Common myeloid progenitor, CD34-positive (primary cell): Measurements from ENCODE around the gene RASL10B.
A peak's percentile ranks its signal among the peaks of the same experiment; 100 is the strongest.

ENCODE experiments used
- CTCF ChIA-PET: fragments of 350-600 bp; sonication (Branson Sonifier 250); formaldehyde crosslinking; loops from one replicate; lab custom pipeline; 2021; ENCODE audit warnings: antibody characterized with exemption; lab: Charles Lee
- POLR2A ChIA-PET: fragments of 350-600 bp; sonication (Branson Sonifier 250); formaldehyde crosslinking; loops from one replicate; lab custom pipeline; 2021; ENCODE audit warnings: antibody characterized with exemption; lab: Charles Lee
- DNase-seq, 3 donors: peaks; one replicate each; pipeline versions ENCODE4 v3.0.0 to v3.0.0-alpha.2; 2013
- H3K27ac ChIP-seq, 2 experiments: 1 replicate in 1 of 2; 2 replicates in 1 of 2; pipeline ENCODE4 v1.7.0; 2013; ENCODE audit warnings: inconsistent platforms in 2 of 2, low read length in 2 of 2, mild to moderate bottlenecking in 2 of 2, low read depth in 1 of 2, moderate library complexity in 1 of 2; ENCODE audit not compliant: severe bottlenecking in 2 of 2, insufficient read depth in 1 of 2, poor library complexity in 1 of 2
- H3K27me3 ChIP-seq, 5 experiments: replicated peaks in 2 of 5; 1 replicate in 3 of 5; 2 replicates in 2 of 5; pipeline versions ENCODE4 v1.6.1 to v1.7.0; 2013; ENCODE audit warnings: low read length in 4 of 5, mild to moderate bottlenecking in 2 of 5, moderate library complexity in 2 of 5, inconsistent platforms in 1 of 5; ENCODE audit not compliant: insufficient read depth in 5 of 5, control insufficient read depth in 4 of 5
- H3K36me3 ChIP-seq, 4 experiments: 1 replicate in 2 of 4; 2 replicates in 2 of 4; pipeline versions ENCODE4 v1.6.1 to v1.7.0; 2013; ENCODE audit warnings: low read length in 3 of 4, control low read depth in 1 of 4, mild to moderate bottlenecking in 1 of 4; ENCODE audit not compliant: control insufficient read depth in 4 of 4, insufficient read depth in 4 of 4
- H3K4me1 ChIP-seq, 4 experiments: 1 replicate in 3 of 4; 2 replicates in 1 of 4; pipeline versions ENCODE4 v1.6.1 to v1.7.1; 2013; ENCODE audit warnings: low read length in 3 of 4, mild to moderate bottlenecking in 3 of 4, control low read depth in 1 of 4, inconsistent platforms in 1 of 4, moderate library complexity in 1 of 4; ENCODE audit not compliant: control insufficient read depth in 4 of 4, insufficient read depth in 4 of 4; ENCODE audit errors: control extremely low read depth in 1 of 4
- H3K4me3 ChIP-seq, 7 experiments: 1 replicate in 4 of 7; 2 replicates in 3 of 7; pipeline versions ENCODE4 v1.5.1 to v1.7.0; 2013; ENCODE audit warnings: mild to moderate bottlenecking in 7 of 7, low read length in 6 of 7, moderate library complexity in 6 of 7, inconsistent platforms in 2 of 7, low read depth in 2 of 7, control low read depth in 1 of 7; ENCODE audit not compliant: insufficient read depth in 4 of 7, control insufficient read depth in 1 of 7; ENCODE audit errors: extremely low read depth in 1 of 7
- H3K9me3 ChIP-seq, 5 experiments: 1 replicate in 4 of 5; 2 replicates in 1 of 5; pipeline versions ENCODE4 v1.6.1 to v1.7.1; 2013; ENCODE audit warnings: low read length in 4 of 5, mild to moderate bottlenecking in 2 of 5, inconsistent platforms in 1 of 5, low read depth in 1 of 5, moderate library complexity in 1 of 5; ENCODE audit not compliant: control insufficient read depth in 4 of 5, insufficient read depth in 2 of 5; ENCODE audit errors: control extremely low read depth in 1 of 5
- WGBS: methylation state at CpG from one replicate; pipeline ENCODE4 v1.1.5; 2013; ENCODE audit not compliant: insufficient coverage; 5-methylcytosine and 5-hydroxymethylcytosine counted together

The RASL10B gene

DNA sequence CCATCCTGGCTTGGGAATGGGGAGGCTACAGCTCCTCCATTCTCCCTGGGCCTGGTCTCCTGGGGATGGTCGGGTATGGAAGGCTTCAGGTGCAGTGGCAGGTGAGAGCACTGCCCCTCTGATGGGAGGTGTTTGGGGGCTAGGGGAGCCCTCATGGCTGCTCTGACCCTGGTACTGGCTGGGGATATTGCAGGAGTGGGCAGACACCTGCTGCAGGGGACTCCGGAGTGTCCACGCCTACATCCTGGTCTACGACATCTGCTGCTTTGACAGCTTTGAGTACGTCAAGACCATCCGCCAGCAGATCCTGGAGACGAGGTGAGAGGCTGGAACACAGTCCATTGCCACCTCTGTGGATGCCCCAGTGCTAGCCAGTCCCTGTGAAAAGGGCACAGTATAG, 8.8 kb downstream of the RASL10B start:
- Histone ChIP-seq H3K4me1 (peaks cover 0 to 10% (median 9%) of the 10 kb centered on the region in 4 experiments), H3K36me3 (no peaks in the 10 kb centered on the region), H3K4me3 (no peak overlapping the region), H3K27ac (no peak overlapping the region), H3K27me3 (peaks cover 0 to 37% (median 9%) of the 10 kb centered on the region in 5 experiments), H3K9me3 (peaks cover 0 to 5% (median 3%) of the 10 kb centered on the region in 5 experiments)
- POLR2A ChIA-PET: interaction anchor here (0.7 kb wide), 1 partner anchor 17 kb away, joined by 3 read pairs; no protein-coding TSS in a partner anchor
- 97% methylated on average over 6 of the region's 7 CpGs for WGBS
- CTCF ChIA-PET: interaction anchor here (1.5 to 4.9 kb wide), 5 partner anchors 9 to 198 kb away, joined by 3 to 18 read pairs (median 7); no protein-coding TSS in a partner anchor
- DNase-seq: no peak

DNA sequence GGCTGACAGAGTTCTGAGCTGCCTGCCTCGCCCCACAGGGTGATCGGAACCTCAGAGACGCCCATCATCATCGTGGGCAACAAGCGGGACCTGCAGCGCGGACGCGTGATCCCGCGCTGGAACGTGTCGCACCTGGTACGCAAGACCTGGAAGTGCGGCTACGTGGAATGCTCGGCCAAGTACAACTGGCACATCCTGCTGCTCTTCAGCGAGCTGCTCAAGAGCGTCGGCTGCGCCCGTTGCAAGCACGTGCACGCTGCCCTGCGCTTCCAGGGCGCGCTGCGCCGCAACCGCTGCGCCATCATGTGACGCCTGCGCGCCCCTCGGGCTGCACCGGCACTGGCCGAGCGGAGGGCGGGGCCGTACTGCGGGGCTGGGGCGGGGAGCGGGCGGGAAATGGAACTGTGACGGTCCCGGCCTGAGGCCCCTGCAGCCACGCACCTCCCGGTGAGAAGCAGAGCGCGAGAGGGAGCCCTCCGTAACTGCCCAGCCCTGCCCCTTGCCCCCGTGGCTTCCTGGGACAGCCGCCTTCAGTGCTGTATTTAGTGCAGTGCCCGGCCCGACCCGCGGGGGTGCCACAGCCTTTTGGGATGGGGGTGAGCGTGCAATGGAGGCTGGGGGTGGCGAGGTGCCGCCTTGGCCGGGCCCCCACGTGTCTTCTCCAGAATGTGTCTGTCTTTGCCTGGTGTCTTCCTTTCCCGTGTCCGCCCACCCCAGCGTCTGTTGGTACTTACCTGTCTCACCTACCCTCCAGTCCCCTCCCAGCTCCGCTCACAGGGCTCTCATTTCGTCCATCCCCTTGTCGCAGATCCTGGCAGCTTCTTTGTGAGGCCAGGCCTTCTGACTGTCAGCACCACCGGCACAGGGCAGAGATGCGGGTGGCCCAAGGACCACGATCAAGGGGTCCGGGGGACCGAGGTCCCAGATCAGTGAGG, 9.8 kb downstream of the RASL10B start:
- Histone ChIP-seq H3K27ac (no peak overlapping the region), H3K36me3 (no peaks in the 10 kb centered on the region), H3K9me3 (peaks cover 0 to 5% (median 3%) of the 10 kb centered on the region in 5 experiments), H3K4me3 (peak overlapping the region in 4 of 7 experiments; percentile 48 to 60 (median 48)), H3K27me3 (peaks cover 0 to 37% (median 9%) of the 10 kb centered on the region in 5 experiments), H3K4me1 (peaks cover 0 to 10% (median 9%) of the 10 kb centered on the region in 4 experiments)
- POLR2A ChIA-PET: no interaction called here
- DNase-seq: peak; percentile 36 to 72 (median 65)
- CTCF ChIA-PET: interaction anchor here (1.2 to 2.0 kb wide), 3 partner anchors 127 to 199 kb away, joined by 3 to 7 read pairs (median 3); no protein-coding TSS in a partner anchor
- 22% methylated on average over 66 of the region's 73 CpGs for WGBS

- DNase-seq: no peak
- POLR2A ChIA-PET: no interaction called here
- Histone ChIP-seq H3K27me3 (peaks cover 0 to 37% (median 9%) of the 10 kb centered on the region in 5 experiments), H3K9me3 (peaks cover 0 to 5% (median 3%) of the 10 kb centered on the region in 5 experiments), H3K4me3 (no peak overlapping the region), H3K27ac (no peak overlapping the region), H3K4me1 (peaks cover 0 to 12% (median 10%) of the 10 kb centered on the region in 4 experiments), H3K36me3 (no peaks in the 10 kb centered on the region)
- 83% methylated on average over 1 of the region's 7 CpGs for WGBS
- CTCF ChIA-PET: no interaction called here
Observed at GRCh38 chr17:35742496-35742895, 11.1 kb downstream of the RASL10B start.

DNA sequence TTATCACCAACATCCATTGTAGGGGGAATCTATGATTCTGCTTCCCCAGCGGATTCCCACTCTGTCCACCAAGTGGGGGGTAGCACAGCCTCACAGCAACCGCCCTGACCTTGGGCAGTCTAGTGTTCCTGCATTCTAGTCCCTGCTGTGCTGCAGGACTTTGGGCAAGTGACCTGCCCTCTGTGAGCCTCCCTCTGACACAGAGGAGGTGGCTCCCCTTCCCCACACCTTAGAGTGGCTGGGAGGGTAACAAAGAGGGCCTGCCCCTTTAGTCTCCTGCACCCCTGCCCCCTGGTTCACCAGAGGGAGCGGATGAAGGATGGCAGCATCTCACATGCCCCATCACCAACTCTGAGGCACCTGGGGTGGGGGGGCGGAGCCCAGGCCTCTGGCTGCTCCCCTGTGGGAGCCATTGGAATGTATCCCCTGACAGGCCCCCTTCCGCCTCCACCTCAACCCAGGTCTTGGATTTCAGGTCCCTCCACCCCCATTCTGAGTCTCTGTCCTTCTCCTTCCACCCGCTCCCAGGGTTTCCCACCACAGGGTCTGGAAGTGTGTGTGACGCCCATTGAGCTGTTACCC, 11.5 kb downstream of the RASL10B start:
- WGBS: 84% methylated on average over 6 of the region's 7 CpGs
- no peak for DNase-seq
- Histone ChIP-seq H3K4me3 (no peak overlapping the region), H3K4me1 (peaks cover 0 to 17% (median 15%) of the 10 kb centered on the region in 4 experiments), H3K9me3 (peaks cover 0 to 5% (median 3%) of the 10 kb centered on the region in 5 experiments), H3K36me3 (no peaks in the 10 kb centered on the region), H3K27ac (no peak overlapping the region), H3K27me3 (peaks cover 0 to 37% (median 9%) of the 10 kb centered on the region in 5 experiments)
- CTCF ChIA-PET: interaction anchor here (0.9 to 8.5 kb wide), 5 partner anchors 13 to 134 kb away, joined by 3 to 131 read pairs (median 5); no protein-coding TSS in a partner anchor
- POLR2A ChIA-PET: no interaction called here

GRCh38 chr17:35743626-35744328, 12.3 kb downstream of the RASL10B start:
- peaks cover 0 to 37% (median 9%) of the 10 kb centered on the region in 5 experiments for H3K27me3 ChIP-seq
- H3K4me1 ChIP-seq: peaks cover 0 to 25% (median 23%) of the 10 kb centered on the region in 4 experiments
- no peak overlapping the region for H3K27ac ChIP-seq
- peaks cover 0 to 5% (median 3%) of the 10 kb centered on the region in 5 experiments for H3K9me3 ChIP-seq
- WGBS: 68% methylated on average over 5 of the region's 7 CpGs
- ChIA-PET CTCF (interaction anchor here (0.7 to 8.5 kb wide), 9 partner anchors 13 to 197 kb away, joined by 3 to 131 read pairs (median 3); no protein-coding TSS in a partner anchor), POLR2A (no interaction called here)
- no peaks in the 10 kb centered on the region for H3K36me3 ChIP-seq
- no peak overlapping the region for H3K4me3 ChIP-seq
- peak; percentile 50 to 75 (median 75) for DNase-seq

- H3K36me3 ChIP-seq: no peaks in the 10 kb centered on the region
- POLR2A ChIA-PET: interaction anchor here (0.6 kb wide), 1 partner anchor 142 kb away, joined by 3 read pairs; no protein-coding TSS in a partner anchor
- no peak overlapping the region for H3K4me3 ChIP-seq
- 95% methylated on average over 7 of the region's 8 CpGs for WGBS
- no peak for DNase-seq
- H3K4me1 ChIP-seq: peaks cover 0 to 36% (median 29%) of the 10 kb centered on the region in 4 experiments
- H3K27me3 ChIP-seq: peaks cover 0 to 37% (median 9%) of the 10 kb centered on the region in 5 experiments
- no peak overlapping the region for H3K27ac ChIP-seq
- CTCF ChIA-PET: interaction anchor here (0.9 to 8.5 kb wide), 5 partner anchors 12 to 131 kb away, joined by 3 to 131 read pairs (median 8); no protein-coding TSS in a partner anchor
- peaks cover 0 to 5% (median 3%) of the 10 kb centered on the region in 5 experiments for H3K9me3 ChIP-seq
Observed at GRCh38 chr17:35744830-35745229, 13.4 kb downstream of the RASL10B start.
